Stimulated activated CD4-positive, alpha-beta T cell treated with anti-CD3 and anti-CD28 coated beads, Interleukin-4, amount 100 ng/mL, for 48 hours (primary cell): ENCODE data around the gene NFATC2.

Experiments
- DNase-seq, 2 donors: peaks; one replicate each; pipeline ENCODE4 v3.0.0-alpha.2; 2020; ENCODE audit warnings: low read depth in 2 of 2

NFATC2 gene

GRCh38 chr20:51431321-51431720 is 111.2 kb downstream of the NFATC2 start:
- DNase-seq = no peak

GRCh38 chr20:51430198-51430950 is 112.1 kb downstream of the NFATC2 start:
- no peak for DNase-seq

GRCh38 chr20:51429696-51430095 is 112.8 kb downstream of the NFATC2 start:
- no peak for DNase-seq

GRCh38 chr20:51429144-51429482 is 113.4 kb downstream of the NFATC2 start:
- DNase-seq = no peak

GRCh38 chr20:51428401-51429143 is 113.9 kb downstream of the NFATC2 start:
- no peak for DNase-seq

- DNase-seq = no peak
Observed at GRCh38 chr20:51427651-51428291, 114.7 kb downstream of the NFATC2 start.

- DNase-seq = no peak
Observed at GRCh38 chr20:51426718-51427650, 115.5 kb downstream of the NFATC2 start.

GRCh38 chr20:51425347-51426106 is 117.0 kb downstream of the NFATC2 start:
- no peak for DNase-seq

- no peak for DNase-seq
Observed at GRCh38 chr20:51424270-51425117, 118.0 kb downstream of the NFATC2 start.

- no peak for DNase-seq
Observed at GRCh38 chr20:51423810-51424209, 118.7 kb downstream of the NFATC2 start.

- DNase-seq = no peak
Observed at GRCh38 chr20:51423290-51423667, 119.2 kb downstream of the NFATC2 start.

- DNase-seq = no peak
Observed at GRCh38 chr20:51422514-51423289, 119.8 kb downstream of the NFATC2 start.

- no peak for DNase-seq
Observed at GRCh38 chr20:51420805-51421204, 121.7 kb downstream of the NFATC2 start.

GRCh38 chr20:51420111-51420510 is 122.4 kb downstream of the NFATC2 start:
- DNase-seq = no peak

- DNase-seq = no peak
Observed at GRCh38 chr20:51419646-51420045, 122.9 kb downstream of the NFATC2 start.

- no peak for DNase-seq
Observed at GRCh38 chr20:51419231-51419630, 123.3 kb downstream of the NFATC2 start.

- no peak for DNase-seq
Observed at GRCh38 chr20:51418137-51418529, 124.4 kb downstream of the NFATC2 start.

- DNase-seq = no peak
Observed at GRCh38 chr20:51417250-51418136, 125.0 kb downstream of the NFATC2 start.
